Common myeloid progenitor, CD34-positive (primary cell): ENCODE data around the gene EBF3.

Source experiments
- CTCF ChIA-PET: fragments of 350-600 bp; sonication (Branson Sonifier 250); formaldehyde crosslinking; loops from one replicate; lab custom pipeline; 2021; ENCODE audit warnings: antibody characterized with exemption; lab: Charles Lee
- POLR2A ChIA-PET: fragments of 350-600 bp; sonication (Branson Sonifier 250); formaldehyde crosslinking; loops from one replicate; lab custom pipeline; 2021; ENCODE audit warnings: antibody characterized with exemption; lab: Charles Lee
- DNase-seq, 3 donors: peaks; one replicate each; pipeline versions ENCODE4 v3.0.0 to v3.0.0-alpha.2; 2013
- H3K27ac ChIP-seq, 2 experiments: 1 replicate in 1 of 2; 2 replicates in 1 of 2; pipeline ENCODE4 v1.7.0; 2013; ENCODE audit warnings: inconsistent platforms in 2 of 2, low read length in 2 of 2, mild to moderate bottlenecking in 2 of 2, low read depth in 1 of 2, moderate library complexity in 1 of 2; ENCODE audit not compliant: severe bottlenecking in 2 of 2, insufficient read depth in 1 of 2, poor library complexity in 1 of 2
- H3K27me3 ChIP-seq, 5 experiments: replicated peaks in 2 of 5; 1 replicate in 3 of 5; 2 replicates in 2 of 5; pipeline versions ENCODE4 v1.6.1 to v1.7.0; 2013; ENCODE audit warnings: low read length in 4 of 5, mild to moderate bottlenecking in 2 of 5, moderate library complexity in 2 of 5, inconsistent platforms in 1 of 5; ENCODE audit not compliant: insufficient read depth in 5 of 5, control insufficient read depth in 4 of 5
- H3K36me3 ChIP-seq, 4 experiments: 1 replicate in 2 of 4; 2 replicates in 2 of 4; pipeline versions ENCODE4 v1.6.1 to v1.7.0; 2013; ENCODE audit warnings: low read length in 3 of 4, control low read depth in 1 of 4, mild to moderate bottlenecking in 1 of 4; ENCODE audit not compliant: control insufficient read depth in 4 of 4, insufficient read depth in 4 of 4
- H3K4me1 ChIP-seq, 4 experiments: 1 replicate in 3 of 4; 2 replicates in 1 of 4; pipeline versions ENCODE4 v1.6.1 to v1.7.1; 2013; ENCODE audit warnings: low read length in 3 of 4, mild to moderate bottlenecking in 3 of 4, control low read depth in 1 of 4, inconsistent platforms in 1 of 4, moderate library complexity in 1 of 4; ENCODE audit not compliant: control insufficient read depth in 4 of 4, insufficient read depth in 4 of 4; ENCODE audit errors: control extremely low read depth in 1 of 4
- H3K4me3 ChIP-seq, 7 experiments: 1 replicate in 4 of 7; 2 replicates in 3 of 7; pipeline versions ENCODE4 v1.5.1 to v1.7.0; 2013; ENCODE audit warnings: mild to moderate bottlenecking in 7 of 7, low read length in 6 of 7, moderate library complexity in 6 of 7, inconsistent platforms in 2 of 7, low read depth in 2 of 7, control low read depth in 1 of 7; ENCODE audit not compliant: insufficient read depth in 4 of 7, control insufficient read depth in 1 of 7; ENCODE audit errors: extremely low read depth in 1 of 7
- H3K9me3 ChIP-seq, 5 experiments: 1 replicate in 4 of 5; 2 replicates in 1 of 5; pipeline versions ENCODE4 v1.6.1 to v1.7.1; 2013; ENCODE audit warnings: low read length in 4 of 5, mild to moderate bottlenecking in 2 of 5, inconsistent platforms in 1 of 5, low read depth in 1 of 5, moderate library complexity in 1 of 5; ENCODE audit not compliant: control insufficient read depth in 4 of 5, insufficient read depth in 2 of 5; ENCODE audit errors: control extremely low read depth in 1 of 5
- WGBS: methylation state at CpG from one replicate; pipeline ENCODE4 v1.1.5; 2013; ENCODE audit not compliant: insufficient coverage; 5-methylcytosine and 5-hydroxymethylcytosine counted together

EBF3 gene

DNA sequence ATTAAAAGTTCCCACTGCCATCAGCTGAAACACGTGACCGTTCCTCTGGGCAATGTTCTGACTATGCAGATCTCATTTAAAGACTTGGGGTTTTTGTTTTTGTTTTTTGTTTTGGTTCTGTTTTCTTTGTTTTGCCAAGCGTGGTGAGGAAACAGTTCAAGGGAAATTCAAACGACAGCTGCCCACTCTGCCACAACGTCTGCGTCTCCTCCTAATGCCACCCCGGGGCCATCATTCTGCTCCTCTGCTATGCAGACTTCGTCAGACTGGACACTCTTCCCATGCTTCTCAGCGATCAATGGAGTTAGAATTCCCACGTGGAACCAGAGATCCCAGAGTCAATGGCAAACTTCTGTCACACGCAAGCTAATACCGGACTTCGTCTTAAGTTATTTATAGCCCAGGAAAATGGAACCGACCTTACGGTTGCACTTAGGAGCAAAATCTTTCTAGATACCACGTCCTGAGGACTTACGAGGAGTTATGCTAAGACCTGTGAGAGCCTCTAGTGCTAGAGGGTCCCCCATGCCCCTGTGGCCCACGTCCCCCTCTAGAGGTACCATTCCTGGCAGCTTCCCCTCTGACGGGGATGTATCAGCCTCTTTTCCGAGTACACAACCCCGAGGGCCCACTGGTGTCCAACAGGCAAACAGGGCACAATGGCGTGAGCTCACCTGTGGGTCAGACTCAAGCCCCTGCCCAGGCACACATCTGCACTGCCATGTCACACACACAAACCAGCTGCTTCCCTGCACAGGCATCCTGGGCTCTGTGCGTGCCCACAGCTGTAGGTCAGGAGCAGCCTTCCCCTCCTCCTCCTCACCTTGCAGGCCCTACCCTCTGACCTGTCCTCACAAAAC lies 24.4 kb downstream of the EBF3 start:
- Histone ChIP-seq H3K27ac (no peak overlapping the region), H3K36me3 (no peaks in the 10 kb centered on the region), H3K4me1 (no peaks in the 10 kb centered on the region), H3K4me3 (no peak overlapping the region), H3K9me3 (no peaks in the 10 kb centered on the region), H3K27me3 (peaks cover 0 to 4% (median 0%) of the 10 kb centered on the region in 5 experiments)
- POLR2A ChIA-PET = no interaction called here
- 91% methylated on average over 21 of the region's 23 CpGs for WGBS
- no peak for DNase-seq
- CTCF ChIA-PET = interaction anchor here (1.0 kb wide), 1 partner anchor 51 kb away, joined by 5 read pairs; no protein-coding TSS in a partner anchor

DNA sequence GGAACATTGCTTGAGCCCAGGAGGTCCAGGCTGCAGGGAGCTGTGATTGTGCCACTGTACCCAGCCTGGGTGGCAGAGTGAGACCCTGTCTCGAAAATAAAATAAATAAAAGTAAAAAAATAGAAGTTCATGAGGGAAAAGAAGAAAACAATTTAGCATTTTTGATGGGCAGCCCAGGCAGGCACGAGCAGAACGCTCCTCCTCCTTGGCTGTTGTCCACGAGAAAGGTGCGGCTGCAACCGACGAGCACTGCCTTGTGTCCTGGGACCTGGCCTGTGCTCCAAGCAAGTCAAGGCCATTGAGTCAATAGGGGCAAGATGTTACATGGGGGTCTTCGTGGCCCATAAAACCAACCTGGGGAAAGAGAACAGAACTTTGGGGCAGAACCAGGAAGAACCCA lies 25.6 kb downstream of the EBF3 start:
- no peaks in the 10 kb centered on the region for H3K36me3 ChIP-seq
- ChIA-PET POLR2A (no interaction called here), CTCF (no interaction called here)
- no peak overlapping the region for H3K4me3 ChIP-seq
- no peaks in the 10 kb centered on the region for H3K4me1 ChIP-seq
- 95% methylated on average over 7 of the region's 8 CpGs for WGBS
- DNase-seq = no peak
- no peaks in the 10 kb centered on the region for H3K9me3 ChIP-seq
- no peak overlapping the region for H3K27ac ChIP-seq
- H3K27me3 ChIP-seq = peaks cover 0 to 4% (median 0%) of the 10 kb centered on the region in 5 experiments

DNA sequence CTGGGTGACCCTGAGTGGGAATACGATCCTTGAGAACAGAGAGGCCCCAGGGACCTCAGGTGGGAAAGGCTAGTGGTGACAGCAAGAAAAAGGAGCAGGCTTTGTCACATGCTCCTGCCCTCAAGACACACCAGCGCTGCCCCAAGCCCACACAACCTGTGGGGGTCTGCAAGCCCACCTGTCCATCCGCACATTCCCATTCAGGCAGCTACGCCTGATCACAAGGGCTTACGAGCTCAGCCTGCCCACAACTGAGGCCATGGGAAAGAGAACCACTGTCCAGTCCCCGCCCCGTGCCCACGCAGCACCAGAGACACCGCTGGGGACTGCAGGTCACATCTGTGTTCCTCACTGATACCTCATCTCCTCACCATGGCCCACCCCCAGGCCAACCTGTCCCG lies 26.7 kb downstream of the EBF3 start:
- Histone ChIP-seq H3K27me3 (peaks cover 0 to 4% (median 0%) of the 10 kb centered on the region in 5 experiments), H3K9me3 (no peaks in the 10 kb centered on the region), H3K4me1 (no peaks in the 10 kb centered on the region), H3K4me3 (no peak overlapping the region), H3K36me3 (no peaks in the 10 kb centered on the region), H3K27ac (no peak overlapping the region)
- WGBS = over 99% methylated on average over 10 of the region's 10 CpGs
- CTCF ChIA-PET = interaction anchor here (0.5 to 1.1 kb wide), 3 partner anchors 32 to 173 kb away, joined by 3 read pairs; no protein-coding TSS in a partner anchor
- POLR2A ChIA-PET = no interaction called here
- no peak for DNase-seq

DNA sequence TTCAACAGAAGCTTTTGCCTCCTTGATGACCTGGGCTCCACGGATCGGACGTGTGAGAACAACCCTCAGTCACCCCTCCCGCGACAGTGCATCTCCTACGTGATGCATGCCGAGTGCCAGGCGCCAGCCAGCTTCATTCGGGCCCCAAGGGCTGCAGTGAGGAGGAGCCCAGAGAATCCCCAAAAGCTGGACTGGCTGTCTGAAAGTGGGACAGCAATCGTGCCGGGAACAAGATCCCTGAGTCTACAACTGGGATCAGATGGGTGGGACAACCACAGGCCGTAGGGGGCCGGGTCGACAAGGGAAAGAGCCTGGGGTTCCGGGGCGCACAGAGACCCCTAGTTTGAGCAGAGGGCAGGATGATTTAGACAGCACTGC lies 27.2 kb downstream of the EBF3 start:
- Histone ChIP-seq H3K27me3 (peaks cover 0 to 4% (median 0%) of the 10 kb centered on the region in 5 experiments), H3K4me1 (no peaks in the 10 kb centered on the region), H3K36me3 (no peaks in the 10 kb centered on the region), H3K27ac (no peak overlapping the region), H3K9me3 (no peaks in the 10 kb centered on the region), H3K4me3 (no peak overlapping the region)
- DNase-seq = no peak
- CTCF ChIA-PET = interaction anchor here (0.8 to 1.1 kb wide), 2 partner anchors 32 to 48 kb away, joined by 3 read pairs; no protein-coding TSS in a partner anchor
- POLR2A ChIA-PET = no interaction called here
- 98% methylated on average over 14 of the region's 16 CpGs for WGBS

DNA sequence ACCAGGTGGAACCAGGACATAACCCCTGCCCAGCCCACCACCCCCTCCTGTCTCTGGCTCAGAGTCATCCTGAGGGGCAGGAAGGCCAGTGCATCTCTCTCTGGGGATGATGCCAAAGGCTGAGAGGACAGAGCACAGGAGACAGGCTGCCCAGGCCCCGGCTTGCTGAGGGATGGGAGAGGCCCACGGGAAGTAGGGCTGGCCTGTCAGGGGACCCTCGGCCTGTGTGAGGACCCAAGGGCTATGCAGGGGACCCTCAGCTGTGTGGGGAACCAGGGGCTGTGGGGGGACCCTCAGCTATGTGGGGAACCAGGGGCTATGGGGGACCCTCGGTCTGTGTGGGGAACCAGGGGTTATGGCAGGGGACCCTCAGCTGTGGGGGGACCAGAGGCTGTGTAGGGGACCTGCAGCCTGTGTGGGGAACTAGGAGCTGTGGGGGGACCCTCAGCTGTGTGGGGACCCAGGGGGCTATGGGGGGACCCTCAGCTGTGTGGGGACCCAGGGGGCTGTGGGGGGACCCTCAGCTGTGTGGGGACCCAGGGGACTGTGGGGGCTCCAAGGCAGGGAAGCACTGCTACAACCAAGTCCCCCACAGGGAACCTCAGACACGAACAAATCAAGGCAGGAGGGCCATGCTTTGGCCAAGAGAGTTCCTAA lies 27.7 kb downstream of the EBF3 start:
- H3K4me1 ChIP-seq = no peaks in the 10 kb centered on the region
- POLR2A ChIA-PET = no interaction called here
- no peaks in the 10 kb centered on the region for H3K9me3 ChIP-seq
- 89% methylated on average over 5 of the region's 5 CpGs for WGBS
- H3K4me3 ChIP-seq = no peak overlapping the region
- H3K27ac ChIP-seq = no peak overlapping the region
- DNase-seq = no peak
- CTCF ChIA-PET = no interaction called here
- H3K27me3 ChIP-seq = peaks cover 0 to 4% (median 0%) of the 10 kb centered on the region in 5 experiments
- H3K36me3 ChIP-seq = no peaks in the 10 kb centered on the region

DNA sequence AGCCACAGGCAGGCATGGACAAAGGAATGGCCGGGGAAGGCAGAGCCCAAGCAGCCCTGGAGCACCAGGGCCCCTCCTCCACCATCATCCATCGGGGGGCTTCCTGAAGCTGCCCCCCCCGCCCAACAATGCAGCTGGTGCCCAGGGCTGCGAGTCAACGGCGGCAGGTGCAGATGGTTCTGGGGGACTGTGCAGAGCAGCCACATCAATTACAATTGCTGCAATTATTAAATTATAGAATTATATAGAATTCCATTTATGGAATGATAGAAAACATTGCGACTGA lies 28.3 kb downstream of the EBF3 start:
- POLR2A ChIA-PET = no interaction called here
- Histone ChIP-seq H3K9me3 (no peaks in the 10 kb centered on the region), H3K36me3 (no peaks in the 10 kb centered on the region), H3K4me1 (no peaks in the 10 kb centered on the region), H3K27ac (no peak overlapping the region), H3K4me3 (no peak overlapping the region), H3K27me3 (peaks cover 0 to 4% (median 0%) of the 10 kb centered on the region in 5 experiments)
- CTCF ChIA-PET = no interaction called here
- no peak for DNase-seq
- 80% methylated on average over 1 of the region's 7 CpGs for WGBS
